Measurements from ENCODE around the gene KAZN.

The KAZN gene

DNA sequence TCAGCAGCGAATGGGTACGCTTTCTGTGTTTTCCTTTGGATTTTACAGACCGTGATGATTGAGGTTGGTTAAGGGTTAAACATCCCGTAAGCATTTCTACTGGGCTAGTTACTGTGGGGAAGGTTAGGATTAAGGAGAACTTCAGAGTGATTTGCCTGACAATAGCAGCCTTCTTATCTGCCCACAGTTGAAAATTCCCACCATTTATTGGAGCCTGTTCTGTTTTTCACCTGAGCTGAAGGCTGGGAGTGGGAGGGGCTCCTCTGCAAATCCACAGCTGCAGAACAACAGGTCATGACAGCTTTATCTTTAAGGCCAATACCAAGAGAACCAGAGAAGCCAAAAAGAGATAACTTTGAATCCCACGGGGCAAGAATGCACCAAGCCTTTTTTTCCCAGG lies 168.6 kb downstream of the KAZN start:
- DNase-seq (ENCODE audit: extremely low spot score) = no peak
- TF ChIP-seq SUZ12 (IDR thresholded peaks at IDR 0.05) = no peak
- no peak for TF ChIP-seq FOXA1 (IDR thresholded peaks at IDR 0.05)
- no peak for TF ChIP-seq ARNT (IDR thresholded peaks at IDR 0.05)
- TF ChIP-seq ELF4 (IDR thresholded peaks at IDR 0.05) = no peak
- no peak for TF ChIP-seq HDGF (IDR thresholded peaks at IDR 0.05; ENCODE audit: borderline replicate concordance)
- TF ChIP-seq FOXK2 (IDR thresholded peaks at IDR 0.05) = no peak
- no peak for TF ChIP-seq FOXM1 (IDR thresholded peaks at IDR 0.05; ENCODE audit: borderline replicate concordance)
- TF ChIP-seq BHLHE40 (IDR thresholded peaks at IDR 0.05; ENCODE audit: borderline replicate concordance) = no peak
- TF ChIP-seq, protein P1, sequence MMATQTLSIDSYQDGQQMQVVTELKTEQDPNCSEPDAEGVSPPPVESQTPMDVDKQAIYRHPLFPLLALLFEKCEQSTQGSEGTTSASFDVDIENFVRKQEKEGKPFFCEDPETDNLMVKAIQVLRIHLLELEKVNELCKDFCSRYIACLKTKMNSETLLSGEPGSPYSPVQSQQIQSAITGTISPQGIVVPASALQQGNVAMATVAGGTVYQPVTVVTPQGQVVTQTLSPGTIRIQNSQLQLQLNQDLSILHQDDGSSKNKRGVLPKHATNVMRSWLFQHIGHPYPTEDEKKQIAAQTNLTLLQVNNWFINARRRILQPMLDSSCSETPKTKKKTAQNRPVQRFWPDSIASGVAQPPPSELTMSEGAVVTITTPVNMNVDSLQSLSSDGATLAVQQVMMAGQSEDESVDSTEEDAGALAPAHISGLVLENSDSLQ (IDR thresholded peaks at IDR 0.05) = no peak
- no peak for TF ChIP-seq TARDBP (IDR thresholded peaks at IDR 0.05)
- no peak for TF ChIP-seq NFRKB (IDR thresholded peaks at IDR 0.05)
- ChIA-PET POLR2A (no interaction called here), CTCF (no interaction called here)

DNA sequence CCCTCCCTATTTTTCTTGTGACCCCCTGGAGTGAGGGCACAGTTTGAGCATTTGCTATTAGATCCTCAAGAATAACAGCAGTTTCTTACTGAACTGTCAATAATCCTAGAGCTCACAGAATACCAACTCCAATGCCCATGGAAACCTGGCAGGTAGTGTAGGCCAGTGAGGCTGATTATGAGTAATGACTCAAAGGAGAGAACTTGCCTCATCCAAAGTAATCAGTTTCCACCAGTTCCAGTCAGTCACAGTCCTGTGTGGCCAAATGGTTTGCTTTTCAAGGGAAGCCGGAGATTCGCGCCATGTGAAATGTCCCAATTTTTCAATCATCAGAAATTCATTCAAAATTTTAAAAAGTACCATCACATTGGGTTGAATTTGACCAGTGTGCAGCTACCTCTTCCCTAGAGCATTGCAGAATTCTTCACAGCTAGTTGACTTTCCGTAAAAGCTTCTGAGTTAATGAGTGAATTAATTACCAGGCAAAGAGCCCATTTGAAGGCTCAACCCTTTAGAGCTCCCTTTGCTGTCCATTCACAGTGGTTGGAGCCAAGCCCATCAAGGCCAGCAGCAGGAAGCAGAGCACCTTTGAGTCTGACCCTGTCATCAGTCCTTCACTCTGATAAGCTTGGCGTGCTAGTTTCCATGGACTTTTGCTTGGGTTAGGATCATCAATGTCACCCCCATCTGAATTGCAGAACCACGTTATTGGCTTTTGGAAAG lies 170.3 kb downstream of the KAZN start:
- CTCF ChIA-PET = no interaction called here
- TF ChIP-seq LEF1 (IDR thresholded peaks at IDR 0.05; ENCODE audit: borderline replicate concordance) = no peak
- no peak for TF ChIP-seq FOXM1 (IDR thresholded peaks at IDR 0.05; ENCODE audit: borderline replicate concordance)
- TF ChIP-seq FOXK2 (IDR thresholded peaks at IDR 0.05) = no peak
- no peak for TF ChIP-seq SUZ12 (IDR thresholded peaks at IDR 0.05)
- POLR2A ChIA-PET = no interaction called here
- no peak for DNase-seq (ENCODE audit: extremely low spot score)

DNA sequence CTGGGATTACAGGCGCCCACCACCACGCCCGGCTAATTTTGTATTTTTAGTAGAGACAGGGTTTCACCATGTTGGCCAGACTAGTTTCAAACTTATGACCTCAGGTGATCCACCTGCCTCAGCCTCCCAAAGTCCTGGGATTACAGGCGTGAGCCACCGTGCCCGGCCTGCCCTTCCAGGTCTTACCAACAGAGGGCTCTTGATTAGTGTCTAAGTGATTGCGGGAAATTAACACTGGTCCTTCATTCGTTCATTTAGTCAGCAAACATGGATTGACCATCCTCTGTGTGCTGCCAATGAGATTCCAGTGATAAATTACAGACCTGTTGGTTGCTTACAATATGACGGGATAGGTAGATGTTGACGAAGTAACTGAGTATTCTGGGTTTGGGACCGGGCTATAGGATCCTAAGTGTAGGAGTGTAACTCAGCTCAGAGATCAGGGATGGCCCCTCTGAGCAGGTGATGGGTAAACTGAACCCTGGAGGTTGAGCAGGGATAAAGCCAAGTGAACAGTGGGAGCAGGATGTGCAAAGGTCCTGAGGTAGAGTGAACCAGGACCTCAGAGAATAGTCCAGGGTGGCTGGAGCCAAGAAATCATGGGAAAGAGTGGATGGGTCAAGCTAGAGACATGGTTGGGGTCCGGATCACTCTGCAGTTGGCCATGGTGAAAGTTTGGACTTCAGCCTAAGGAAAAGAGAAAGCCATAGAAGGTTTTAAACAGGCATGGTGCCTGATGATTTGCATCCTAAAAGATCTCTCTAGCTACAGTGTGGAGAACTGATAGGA lies 171.2 kb downstream of the KAZN start:
- no peak for DNase-seq (ENCODE audit: extremely low spot score)
- CTCF ChIA-PET = no interaction called here
- POLR2A ChIA-PET = no interaction called here
- TF ChIP-seq FOXA1 (IDR thresholded peaks at IDR 0.05) (no peak), TARDBP (IDR thresholded peaks at IDR 0.05) (no peak), L3MBTL2 (conservative IDR thresholded peaks at IDR 0.05) (no peak), SP1 (IDR thresholded peaks at IDR 0.05) (no peak), FOXM1 (IDR thresholded peaks at IDR 0.05; ENCODE audit: borderline replicate concordance) (no peak), ELF4 (IDR thresholded peaks at IDR 0.05) (no peak), HDGF (IDR thresholded peaks at IDR 0.05; ENCODE audit: borderline replicate concordance) (no peak), FOXK2 (IDR thresholded peaks at IDR 0.05) (no peak), ARNT (IDR thresholded peaks at IDR 0.05) (no peak), LEF1 (IDR thresholded peaks at IDR 0.05; ENCODE audit: borderline replicate concordance) (no peak), SUZ12 (IDR thresholded peaks at IDR 0.05) (no peak)
- TF ChIP-seq, protein P1 (IDR thresholded peaks at IDR 0.05) = no peak

DNA sequence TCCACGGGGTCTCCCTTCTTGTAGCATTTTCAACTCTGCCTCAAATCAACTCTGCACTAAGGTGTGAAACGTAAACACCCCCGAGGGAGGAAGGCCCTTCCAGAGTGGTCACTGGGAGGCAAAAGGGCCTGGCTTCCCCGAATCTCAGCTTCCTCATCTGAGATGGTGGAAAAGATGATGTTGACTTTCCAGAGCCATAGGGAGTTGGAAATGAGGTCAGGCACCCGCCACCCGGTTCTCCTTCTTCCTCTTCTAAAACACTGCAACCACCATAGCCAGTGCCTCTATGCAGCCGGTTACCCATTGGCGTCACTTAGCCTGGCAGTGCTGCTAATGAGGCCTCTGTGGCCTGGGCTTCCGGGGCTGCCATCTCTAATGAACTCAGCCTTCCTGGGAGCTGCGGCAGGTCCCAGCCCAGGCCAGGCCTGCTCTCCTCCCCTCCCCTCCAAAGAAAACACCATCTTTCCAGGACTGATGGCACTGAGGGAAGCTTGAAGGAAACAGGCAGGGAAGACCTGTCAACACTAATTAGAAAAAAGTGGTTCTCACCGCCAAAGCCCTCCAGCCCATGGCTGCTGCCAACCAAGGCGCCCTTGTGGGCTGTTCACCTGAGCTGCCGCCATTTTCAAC lies 175.0 kb downstream of the KAZN start:
- TF ChIP-seq, protein P1 (IDR thresholded peaks at IDR 0.05) = no peak
- TF ChIP-seq ARNT (IDR thresholded peaks at IDR 0.05) = no peak
- TF ChIP-seq ELF4 (IDR thresholded peaks at IDR 0.05) = no peak
- no peak for TF ChIP-seq ZNF384 (IDR thresholded peaks at IDR 0.05)
- TF ChIP-seq LEF1 (IDR thresholded peaks at IDR 0.05; ENCODE audit: borderline replicate concordance) = no peak
- TF ChIP-seq NFRKB (IDR thresholded peaks at IDR 0.05) = no peak
- TF ChIP-seq FOXM1 (IDR thresholded peaks at IDR 0.05; ENCODE audit: borderline replicate concordance) = no peak
- TF ChIP-seq SP1 (IDR thresholded peaks at IDR 0.05) = no peak
- TF ChIP-seq CTBP1 (IDR thresholded peaks at IDR 0.05; ENCODE audit: borderline replicate concordance) = no peak
- no peak for TF ChIP-seq FOXK2 (IDR thresholded peaks at IDR 0.05)
- TF ChIP-seq HDGF (IDR thresholded peaks at IDR 0.05; ENCODE audit: borderline replicate concordance) = no peak
- no peak for TF ChIP-seq SUZ12 (IDR thresholded peaks at IDR 0.05)
- POLR2A ChIA-PET = no interaction called here
- CTCF ChIA-PET = no interaction called here
- no peak for DNase-seq (ENCODE audit: extremely low spot score)

DNA sequence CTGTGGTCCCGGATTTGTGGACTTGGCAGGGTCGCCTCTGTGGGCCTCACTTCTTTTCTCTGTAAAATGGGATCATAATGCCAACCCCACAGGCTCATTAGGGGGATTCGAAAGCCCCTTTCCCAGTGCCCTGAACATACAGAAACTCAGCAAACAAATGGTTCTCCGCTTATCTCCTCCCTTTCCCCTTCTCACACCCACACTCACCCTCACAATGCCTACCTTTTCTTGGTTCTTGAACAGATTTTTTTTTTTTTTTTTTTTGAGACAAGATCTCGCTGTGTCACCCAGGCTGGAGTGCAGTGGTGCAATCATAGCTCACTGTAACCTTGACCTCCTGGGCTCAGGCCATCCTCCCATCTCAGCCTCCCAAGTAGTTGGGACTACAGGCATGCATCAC lies 175.7 kb downstream of the KAZN start:
- CTCF ChIA-PET = no interaction called here
- no peak for DNase-seq (ENCODE audit: extremely low spot score)

More for the DNA sequence above, 175.7 kb downstream of the KAZN start:
- POLR2A ChIA-PET = no interaction called here
- TF ChIP-seq SP1 (IDR thresholded peaks at IDR 0.05) (no peak), TARDBP (IDR thresholded peaks at IDR 0.05) (no peak), NFRKB (IDR thresholded peaks at IDR 0.05) (no peak), FOXA1 (IDR thresholded peaks at IDR 0.05) (no peak), FOXK2 (IDR thresholded peaks at IDR 0.05) (no peak), ELF4 (IDR thresholded peaks at IDR 0.05) (no peak), LEF1 (IDR thresholded peaks at IDR 0.05; ENCODE audit: borderline replicate concordance) (no peak), CTBP1 (IDR thresholded peaks at IDR 0.05; ENCODE audit: borderline replicate concordance) (no peak), L3MBTL2 (conservative IDR thresholded peaks at IDR 0.05) (no peak), FOXM1 (IDR thresholded peaks at IDR 0.05; ENCODE audit: borderline replicate concordance) (no peak), SUZ12 (IDR thresholded peaks at IDR 0.05) (no peak), BHLHE40 (IDR thresholded peaks at IDR 0.05; ENCODE audit: borderline replicate concordance) (no peak)
- TF ChIP-seq, protein P1 (IDR thresholded peaks at IDR 0.05) = no peak

Data from HEK293T (cell line).